Endothelial cell of umbilical vein (primary cell): ENCODE data around the gene MCRIP1. TPM values are rescaled to one million over a fixed set of nuclear protein-coding genes. Genes with fewer than 3 reads are reported as not detected.

ENCODE experiments used
- BruUV-seq: library from RNA; stranded (reverse); fragments of 400-500 nt; replicated peaks from 2 replicates; lab custom pipeline; 2021; lab: Mats Ljungman, UMichigan
- CTCF ChIA-PET: fragments of 300-600, 350-600 bp; sonication (Branson Sonifier 250); formaldehyde crosslinking; loops from one replicate; lab custom pipeline; 2021; ENCODE audit warnings: antibody characterized with exemption, inconsistent platforms; lab: Charles Lee
- POLR2A ChIA-PET: fragments of 300-600, 350-600 bp; sonication (Branson Sonifier 250); formaldehyde crosslinking; loops from one replicate; lab custom pipeline; 2021; ENCODE audit warnings: antibody characterized with exemption, inconsistent platforms; lab: Charles Lee
- DNase-seq: peaks from one replicate; pipeline ENCODE4 v3.0.0-alpha.2; 2011; ENCODE audit warnings: low read depth, low spot score
- FAIRE-seq: peaks from 2 replicates; lab custom pipeline; 2011; peaks lifted over from hg19 to GRCh38; lab: Jason Lieb, UNC
- H2AFZ ChIP-seq: 2 replicates; pipeline ENCODE4 v1.6.0; 2012; ENCODE audit warnings: low read depth, low read length, control low read depth, inconsistent platforms
- H3K27ac ChIP-seq: 2 replicates; pipeline ENCODE4 v1.5.1; 2011; ENCODE audit warnings: low read depth, mild to moderate bottlenecking, control low read depth, low read length, moderate library complexity; ENCODE audit not compliant: insufficient read depth
- H3K27me3 ChIP-seq, 2 experiments: 2 replicates each; pipeline versions ENCODE4 v1.6.0 to v1.6.1; 2011; ENCODE audit warnings: low read length in 2 of 2, mixed read lengths in 1 of 2; ENCODE audit not compliant: control insufficient read depth in 2 of 2, insufficient read depth in 2 of 2
- H3K36me3 ChIP-seq, 2 experiments: 2 replicates in 1 of 2; 3 replicates in 1 of 2; pipeline ENCODE4 v1.5.1; 2011; ENCODE audit warnings: low read length in 2 of 2, mild to moderate bottlenecking in 1 of 2, moderate library complexity in 1 of 2; ENCODE audit not compliant: control insufficient read depth in 2 of 2, insufficient read depth in 2 of 2; ENCODE audit errors: extremely low read depth in 1 of 2
- H3K4me1 ChIP-seq: 3 replicates; pipeline ENCODE4 v1.5.1; 2011; ENCODE audit warnings: mild to moderate bottlenecking, low read length; ENCODE audit not compliant: control insufficient read depth, insufficient read depth; ENCODE audit errors: extremely low read depth
- H3K4me2 ChIP-seq: 2 replicates; pipeline ENCODE4 v1.6.1; 2011; ENCODE audit warnings: low read length, control low read depth, mixed read lengths; ENCODE audit not compliant: insufficient read depth
- H3K4me3 ChIP-seq, 3 experiments: fragments of 200-600 bp in 1 of 3; sonication (generic), shearing (Covaris generic) in 1 of 3; replicated peaks in 1 of 3; 2 replicates each; pipeline ENCODE4 v1.5.1; 2011 to 2016; ENCODE audit warnings: control low read depth in 3 of 3, low read length in 3 of 3, mild to moderate bottlenecking in 2 of 3, inconsistent platforms in 1 of 3, low read depth in 1 of 3, moderate library complexity in 1 of 3; ENCODE audit not compliant: insufficient read depth in 1 of 3
- H3K79me2 ChIP-seq: 2 replicates; pipeline ENCODE4 v1.6.0; 2012; ENCODE audit warnings: low read length, inconsistent platforms; ENCODE audit not compliant: control insufficient read depth, insufficient read depth
- H3K9ac ChIP-seq: replicated peaks from 2 replicates; pipeline ENCODE3; 2011; ENCODE audit warnings: low read length, control low read depth; ENCODE audit not compliant: insufficient read depth; ENCODE audit errors: extremely low read depth
- H3K9me1 ChIP-seq: replicated peaks from 3 replicates; pipeline ENCODE4 v1.6.0; 2011; ENCODE audit warnings: mild to moderate bottlenecking, low read length; ENCODE audit not compliant: control insufficient read depth, insufficient read depth; ENCODE audit errors: extremely low read depth
- H3K9me3 ChIP-seq: replicated peaks from 2 replicates; pipeline ENCODE4 v1.5.1; 2012; ENCODE audit warnings: low read length, inconsistent platforms; ENCODE audit not compliant: control insufficient read depth, insufficient read depth
- H4K20me1 ChIP-seq: replicated peaks from 2 replicates; pipeline ENCODE3; 2011; ENCODE audit warnings: mild to moderate bottlenecking, low read length; ENCODE audit not compliant: control insufficient read depth, insufficient read depth; ENCODE audit errors: extremely low read depth
- EZH2 ChIP-seq: IDR thresholded peaks from 2 replicates; pipeline ENCODE4 v1.6.1; 2012; ENCODE audit warnings: borderline replicate concordance, low read depth, mild to moderate bottlenecking, moderate library complexity, low read length, inconsistent platforms; ENCODE audit not compliant: severe bottlenecking
- FOS ChIP-seq: IDR thresholded peaks from 2 replicates; pipeline ENCODE4 v1.6.1; 2011; ENCODE audit warnings: mild to moderate bottlenecking, low read length, moderate library complexity, borderline replicate concordance; ENCODE audit not compliant: insufficient read depth
- GATA2 ChIP-seq: IDR thresholded peaks from 2 replicates; pipeline ENCODE4 v1.7.0; 2011; ENCODE audit warnings: low read depth, mild to moderate bottlenecking, moderate library complexity, mixed read lengths, low read length; ENCODE audit not compliant: insufficient read length, insufficient read depth
- JUN ChIP-seq: IDR thresholded peaks from 2 replicates; pipeline ENCODE4 v1.6.1; 2011; ENCODE audit warnings: borderline replicate concordance, low read depth; ENCODE audit not compliant: insufficient read length, insufficient read depth
- MYC ChIP-seq: IDR thresholded peaks from one replicate; pipeline ENCODE4 v1.6.1; 2011; ENCODE audit warnings: mild to moderate bottlenecking, low read depth, low read length
- POLR2A ChIP-seq: IDR thresholded peaks from 2 replicates; pipeline ENCODE4 v1.6.1; 2012; ENCODE audit warnings: low read depth, mild to moderate bottlenecking, control low read depth, low read length
- POLR2AphosphoS5 ChIP-seq: IDR thresholded peaks from 2 replicates; pipeline ENCODE4 v1.6.1; 2012; ENCODE audit warnings: low read depth, mild to moderate bottlenecking, control low read depth, low read length, moderate library complexity; ENCODE audit not compliant: insufficient read depth
- dilution Hi-C: fragments of 300-500 bp; cut with MboI; formaldehyde crosslinking; loops from one replicate; pipeline ENCODE4 v1.15.0; 2019; ENCODE audit warnings: low sequenced_read_pairs; ENCODE audit not compliant: extremely low pct_ligation_motif_present
- intact Hi-C: fragments of 100-400 bp; cut with micrococcal nuclease; formaldehyde crosslinking; loops from one replicate; pipeline ENCODE4 v1.10.0; 2022
- polyA plus RNA-seq, 4 experiments: library from polyadenylated mRNA; depleted of rRNA in 3 of 4; stranded (reverse) in 3 of 4; unstranded in 1 of 4; fragments of >200 nt; gene quantifications; 2 replicates each; pipeline versions ENCODE4 v1.2.1 to v1.2.3, GENCODE V29; 2011 to 2012; ENCODE audit warnings: missing spikeins in 1 of 4
- total RNA-seq: library from RNA; stranded (reverse); gene quantifications from 2 replicates; pipeline ENCODE4 v1.2.3, GENCODE V29; 2021
- TF ChIP-seq, protein P1 (sequence below), 2 donors: IDR thresholded peaks; 1 replicate in 1 of 2; 2 replicates in 1 of 2; pipeline ENCODE4 v1.5.1; 2011; ENCODE audit warnings: low read length in 2 of 2, mild to moderate bottlenecking in 2 of 2, moderate library complexity in 2 of 2, control low read depth in 1 of 2, inconsistent platforms in 1 of 2, low read depth in 1 of 2; ENCODE audit not compliant: insufficient read depth in 1 of 2; ENCODE audit errors: extremely low read depth in 1 of 2
- TF ChIP-seq, protein P2 (sequence below): IDR thresholded peaks from 2 replicates; pipeline ENCODE4 v1.6.1; 2011; ENCODE audit not compliant: insufficient read depth, insufficient read length

MCRIP1 gene
- total and polyA plus RNA-seq, 2 donors (not counting 3 experiments of a cell fraction or from before 2014, with no cell fraction given), result 121 to 205 TPM

DNA sequence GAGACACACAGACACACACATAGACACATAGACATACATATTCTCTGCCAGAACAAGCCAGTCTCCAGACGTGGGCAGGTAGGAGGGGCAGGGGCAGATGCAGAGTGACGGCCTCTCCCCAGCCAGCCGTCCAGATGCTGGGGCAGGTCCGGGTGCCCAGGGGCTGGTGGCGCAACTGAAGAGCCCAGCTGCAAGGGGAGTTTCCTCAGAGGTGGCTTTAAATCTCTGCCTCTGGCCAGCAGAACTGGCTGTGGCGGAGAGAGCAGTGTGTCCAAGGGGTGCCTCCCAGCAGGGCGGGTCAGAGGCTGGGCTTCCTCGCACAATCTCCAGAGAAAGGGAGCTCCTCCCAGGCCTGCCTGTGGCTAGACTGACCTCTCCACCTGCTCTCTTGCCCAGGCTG is 38.6 kb downstream of the MCRIP1 start:
- POLR2A ChIA-PET, result no interaction called here

More for the DNA sequence above, 38.6 kb downstream of the MCRIP1 start:
- Histone ChIP-seq H3K4me2 (no peak overlapping the region), H3K9ac (no peak overlapping the region), H2AFZ (no peak overlapping the region), H3K4me3 (no peak overlapping the region), H3K27me3 (no peaks in the 10 kb centered on the region), H3K9me3 (no peaks in the 10 kb centered on the region), H3K79me2 (no peaks in the 10 kb centered on the region), H3K4me1 (no peaks in the 10 kb centered on the region), H3K36me3 (no peaks in the 10 kb centered on the region), H3K9me1 (no peaks in the 10 kb centered on the region), H3K27ac (no peak overlapping the region), H4K20me1 (no peaks in the 10 kb centered on the region)
- FAIRE-seq (no peak), DNase-seq (no peak)
- BruUV-seq, result no TSS peak
- TF ChIP-seq POLR2A, result no peak
- no peak for TF ChIP-seq FOS
- TF ChIP-seq JUN, result no peak
- no peak for TF ChIP-seq EZH2
- no peak for TF ChIP-seq GATA2
- TF ChIP-seq, protein P1, sequence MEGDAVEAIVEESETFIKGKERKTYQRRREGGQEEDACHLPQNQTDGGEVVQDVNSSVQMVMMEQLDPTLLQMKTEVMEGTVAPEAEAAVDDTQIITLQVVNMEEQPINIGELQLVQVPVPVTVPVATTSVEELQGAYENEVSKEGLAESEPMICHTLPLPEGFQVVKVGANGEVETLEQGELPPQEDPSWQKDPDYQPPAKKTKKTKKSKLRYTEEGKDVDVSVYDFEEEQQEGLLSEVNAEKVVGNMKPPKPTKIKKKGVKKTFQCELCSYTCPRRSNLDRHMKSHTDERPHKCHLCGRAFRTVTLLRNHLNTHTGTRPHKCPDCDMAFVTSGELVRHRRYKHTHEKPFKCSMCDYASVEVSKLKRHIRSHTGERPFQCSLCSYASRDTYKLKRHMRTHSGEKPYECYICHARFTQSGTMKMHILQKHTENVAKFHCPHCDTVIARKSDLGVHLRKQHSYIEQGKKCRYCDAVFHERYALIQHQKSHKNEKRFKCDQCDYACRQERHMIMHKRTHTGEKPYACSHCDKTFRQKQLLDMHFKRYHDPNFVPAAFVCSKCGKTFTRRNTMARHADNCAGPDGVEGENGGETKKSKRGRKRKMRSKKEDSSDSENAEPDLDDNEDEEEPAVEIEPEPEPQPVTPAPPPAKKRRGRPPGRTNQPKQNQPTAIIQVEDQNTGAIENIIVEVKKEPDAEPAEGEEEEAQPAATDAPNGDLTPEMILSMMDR (IDR thresholded peaks at IDR 0.05; ENCODE audit: extremely low read depth in 1 of 2, insufficient read depth in 1 of 2, low read depth in 1 of 2, low read length in 2 of 2), result no peak
- no peak for TF ChIP-seq MYC
- TF ChIP-seq, protein P2, sequence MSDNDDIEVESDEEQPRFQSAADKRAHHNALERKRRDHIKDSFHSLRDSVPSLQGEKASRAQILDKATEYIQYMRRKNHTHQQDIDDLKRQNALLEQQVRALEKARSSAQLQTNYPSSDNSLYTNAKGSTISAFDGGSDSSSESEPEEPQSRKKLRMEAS, result no peak
- TF ChIP-seq POLR2AphosphoS5, result no peak
- CTCF ChIA-PET, result interaction anchor here (1.0 to 1.3 kb wide), 2 partner anchors 11 to 64 kb away, joined by 6 to 9 read pairs; no protein-coding TSS in a partner anchor
- intact Hi-C loops, result no loop called here
- dilution Hi-C loops, result no loop called here
